Measurements from ENCODE around the gene LRP5.

LRP5 gene

DNA sequence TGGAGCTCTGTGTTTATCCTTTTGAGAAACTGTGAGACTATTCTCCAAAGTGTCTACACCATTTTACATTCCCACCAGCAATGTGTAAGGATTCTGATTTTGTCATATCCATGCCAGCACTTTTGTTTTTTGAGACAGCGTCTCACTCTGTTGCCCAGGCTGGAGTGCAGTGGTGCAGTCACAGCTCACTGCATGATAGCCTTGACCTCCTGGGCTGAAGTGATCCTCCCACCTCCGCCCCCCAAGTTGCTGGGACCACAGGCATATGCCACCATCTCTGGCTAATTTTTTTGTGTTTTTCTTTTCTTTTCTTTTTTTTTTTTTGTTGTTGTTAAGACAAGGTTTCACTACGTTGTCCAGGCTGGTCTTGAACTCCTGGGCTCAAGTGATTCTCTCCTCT, 183.5 kb downstream of the LRP5 start:
- Histone ChIP-seq H3K4me3 (ENCODE audit: extremely low read depth, insufficient read depth, low read length, poor library complexity, severe bottlenecking) (no peak overlapping the region), H3K9me3 (ENCODE audit: control insufficient read depth, low read length) (no peaks in the 10 kb centered on the region), H3K36me3 (ENCODE audit: control insufficient read depth, insufficient read depth, low read length) (peaks cover 6% of the 10 kb centered on the region), H3K27ac (ENCODE audit: low read depth, low read length, severe bottlenecking) (no peak overlapping the region), H3K4me1 (ENCODE audit: control insufficient read depth, insufficient read depth, low read length, poor library complexity, severe bottlenecking) (peaks cover 6% of the 10 kb centered on the region)
- WGBS, 2 experiments (ENCODE audit: insufficient coverage in 2 of 2): 93 to 96% methylated on average over 2 of the region's 3 CpGs

DNA sequence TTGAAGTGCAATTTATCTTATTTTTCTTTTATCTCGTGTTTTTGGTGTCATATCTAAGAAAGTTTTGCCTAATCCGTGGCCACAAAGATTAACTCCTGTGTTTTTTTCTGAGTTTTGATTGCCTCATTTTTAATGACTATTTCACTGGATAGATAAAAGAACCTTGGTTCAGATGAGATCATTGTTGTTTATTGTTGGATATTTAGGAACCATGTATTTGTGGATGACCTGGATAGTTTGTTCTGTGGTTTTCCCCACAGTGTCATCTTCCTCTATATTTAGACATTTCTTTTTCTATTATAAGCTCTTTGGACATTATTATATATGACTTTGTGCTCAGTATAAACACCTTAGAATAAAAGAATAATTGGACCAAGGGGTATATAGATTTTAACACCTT, 185.4 kb downstream of the LRP5 start:
- no peak overlapping the region for H3K27ac ChIP-seq (ENCODE audit: low read depth, low read length, severe bottlenecking)
- H3K9me3 ChIP-seq (ENCODE audit: control insufficient read depth, low read length): no peaks in the 10 kb centered on the region
- no peaks in the 10 kb centered on the region for H3K36me3 ChIP-seq (ENCODE audit: control insufficient read depth, insufficient read depth, low read length)
- peaks cover 6% of the 10 kb centered on the region for H3K4me1 ChIP-seq (ENCODE audit: control insufficient read depth, insufficient read depth, low read length, poor library complexity, severe bottlenecking)
- no peak overlapping the region for H3K4me3 ChIP-seq (ENCODE audit: extremely low read depth, insufficient read depth, low read length, poor library complexity, severe bottlenecking)
- 85% methylated on average over 2 of the region's 2 CpGs; no CpG with 5 or more reads in 1 of the 2 experiments for WGBS, 2 experiments (ENCODE audit: insufficient coverage in 2 of 2)

DNA sequence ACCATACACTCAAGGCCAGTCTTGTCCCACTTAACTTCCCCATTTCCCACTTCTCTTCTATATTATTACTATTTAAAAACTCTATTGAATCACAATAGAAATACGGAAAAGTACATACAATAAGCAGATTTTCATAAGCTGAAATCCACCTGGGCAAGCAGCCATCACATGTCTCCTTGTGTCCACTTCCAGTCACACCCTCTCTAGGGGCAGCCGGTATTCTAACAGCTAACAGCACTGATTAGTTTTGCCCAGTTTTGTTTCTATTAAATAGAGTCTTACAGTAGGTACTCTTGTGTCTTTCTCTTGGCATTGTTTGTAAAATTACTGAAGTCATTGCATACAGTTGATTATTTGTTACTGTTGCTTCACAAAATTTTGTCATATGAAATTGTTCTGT, 185.9 kb downstream of the LRP5 start:
- H3K27ac ChIP-seq (ENCODE audit: low read depth, low read length, severe bottlenecking): no peak overlapping the region
- no peak overlapping the region for H3K4me3 ChIP-seq (ENCODE audit: extremely low read depth, insufficient read depth, low read length, poor library complexity, severe bottlenecking)
- H3K9me3 ChIP-seq (ENCODE audit: control insufficient read depth, low read length): no peaks in the 10 kb centered on the region
- peaks cover 6% of the 10 kb centered on the region for H3K4me1 ChIP-seq (ENCODE audit: control insufficient read depth, insufficient read depth, low read length, poor library complexity, severe bottlenecking)
- H3K36me3 ChIP-seq (ENCODE audit: control insufficient read depth, insufficient read depth, low read length): no peaks in the 10 kb centered on the region
- 100% methylated on average over 1 of the region's 2 CpGs; no CpG with 5 or more reads in 1 of the 2 experiments for WGBS, 2 experiments (ENCODE audit: insufficient coverage in 2 of 2)

Measured in mesodermal cell (in vitro differentiated cells).